ENCODE data around the gene CUL1.

DNA sequence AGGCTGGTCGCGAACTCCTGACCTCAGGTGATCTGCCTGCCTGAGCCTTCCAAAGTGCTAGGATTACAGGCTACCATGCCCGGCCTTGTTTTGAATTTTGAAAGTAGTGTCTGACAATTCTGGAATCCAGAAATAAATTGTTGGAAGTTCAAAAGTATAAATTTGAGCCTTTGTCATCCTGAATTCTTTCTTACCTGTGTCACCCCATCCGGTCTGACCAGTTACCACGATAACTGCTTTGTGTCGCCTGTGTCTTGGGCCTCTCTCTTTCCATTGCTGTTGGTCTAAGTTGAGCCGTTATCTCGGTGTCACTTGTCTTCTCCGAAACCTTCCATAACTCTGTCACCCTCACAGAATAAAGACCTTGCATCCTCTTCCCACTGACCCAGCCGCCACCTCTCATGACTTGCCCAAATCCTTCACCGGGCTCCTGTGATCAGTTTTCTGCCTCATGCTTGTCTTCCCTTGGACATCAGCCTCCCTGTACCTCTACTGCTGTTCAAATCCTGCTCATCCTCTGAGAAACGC is 18.6 kb downstream of the CUL1 start:
- TF ChIP-seq EZH2 (IDR thresholded peaks at IDR 0.05) (no peak), POLR2AphosphoS5 (IDR thresholded peaks at IDR 0.05; ENCODE audit: borderline replicate concordance, low read depth, low read length) (no peak), FOXP2 (optimal IDR thresholded peaks at IDR 0.05; ENCODE audit: control extremely low read depth, extremely low read length, insufficient read depth) (no peak)
